ENCODE measurements around the gene GPC2.

GPC2 gene

GRCh38 chr7:100166317-100166940 lies 10.8 kb downstream of the GPC2 start:
- TF ChIP-seq, protein P1, sequence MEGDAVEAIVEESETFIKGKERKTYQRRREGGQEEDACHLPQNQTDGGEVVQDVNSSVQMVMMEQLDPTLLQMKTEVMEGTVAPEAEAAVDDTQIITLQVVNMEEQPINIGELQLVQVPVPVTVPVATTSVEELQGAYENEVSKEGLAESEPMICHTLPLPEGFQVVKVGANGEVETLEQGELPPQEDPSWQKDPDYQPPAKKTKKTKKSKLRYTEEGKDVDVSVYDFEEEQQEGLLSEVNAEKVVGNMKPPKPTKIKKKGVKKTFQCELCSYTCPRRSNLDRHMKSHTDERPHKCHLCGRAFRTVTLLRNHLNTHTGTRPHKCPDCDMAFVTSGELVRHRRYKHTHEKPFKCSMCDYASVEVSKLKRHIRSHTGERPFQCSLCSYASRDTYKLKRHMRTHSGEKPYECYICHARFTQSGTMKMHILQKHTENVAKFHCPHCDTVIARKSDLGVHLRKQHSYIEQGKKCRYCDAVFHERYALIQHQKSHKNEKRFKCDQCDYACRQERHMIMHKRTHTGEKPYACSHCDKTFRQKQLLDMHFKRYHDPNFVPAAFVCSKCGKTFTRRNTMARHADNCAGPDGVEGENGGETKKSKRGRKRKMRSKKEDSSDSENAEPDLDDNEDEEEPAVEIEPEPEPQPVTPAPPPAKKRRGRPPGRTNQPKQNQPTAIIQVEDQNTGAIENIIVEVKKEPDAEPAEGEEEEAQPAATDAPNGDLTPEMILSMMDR (IDR thresholded peaks at IDR 0.05; ENCODE audit: low read depth, low read length, missing control alignments): no peak
- DNase-seq (ENCODE audit: extremely low read depth, low read depth): no peak
- no peak overlapping the region for H3K4me3 ChIP-seq (replicated peaks; ENCODE audit: low read depth, low read length)

- no peak overlapping the region for H3K4me3 ChIP-seq (replicated peaks; ENCODE audit: low read depth, low read length)
- no peak for DNase-seq (ENCODE audit: extremely low read depth, low read depth)
- TF ChIP-seq, protein P1 (IDR thresholded peaks at IDR 0.05; ENCODE audit: low read depth, low read length, missing control alignments): no peak
These were observed 13.3 kb downstream of the GPC2 start for GRCh38 chr7:100163871-100164270.

DNA sequence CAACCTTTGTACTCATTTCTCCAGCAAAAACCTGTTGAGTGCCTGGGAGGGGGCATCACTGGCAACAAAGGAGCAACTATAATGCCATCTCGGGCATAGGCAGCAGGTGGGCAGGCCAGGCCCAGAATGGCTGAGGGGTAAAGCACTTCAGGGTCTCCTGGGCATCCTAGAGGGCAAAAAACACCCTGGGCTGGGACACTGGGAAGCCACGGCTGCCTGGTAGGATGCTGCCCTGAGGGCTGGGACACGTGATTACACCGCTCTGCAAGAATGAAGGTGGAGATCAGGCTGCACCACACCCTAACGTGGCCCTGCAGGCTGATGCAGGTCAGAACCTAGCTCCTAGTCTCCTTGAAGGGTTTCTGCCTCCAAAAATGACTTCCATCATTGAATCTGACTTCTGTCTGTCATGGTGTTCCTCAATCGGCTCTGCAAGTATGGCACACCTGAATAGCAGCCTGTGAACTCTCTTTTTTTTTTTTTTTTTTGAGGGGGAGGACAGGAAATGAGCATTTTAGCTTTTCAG lies 14.1 kb downstream of the GPC2 start:
- DNase-seq (ENCODE audit: extremely low read depth, low read depth): no peak
- H3K4me3 ChIP-seq (replicated peaks; ENCODE audit: low read depth, low read length): no peak overlapping the region
- TF ChIP-seq, protein P1 (IDR thresholded peaks at IDR 0.05; ENCODE audit: low read depth, low read length, missing control alignments): no peak

GRCh38 chr7:100160067-100160466 lies 17.1 kb downstream of the GPC2 start:
- TF ChIP-seq, protein P1 (IDR thresholded peaks at IDR 0.05; ENCODE audit: low read depth, low read length, missing control alignments): no peak
- DNase-seq (ENCODE audit: extremely low read depth, low read depth): no peak
- no peak overlapping the region for H3K4me3 ChIP-seq (replicated peaks; ENCODE audit: low read depth, low read length)

- TF ChIP-seq, protein P1 (IDR thresholded peaks at IDR 0.05; ENCODE audit: low read depth, low read length, missing control alignments): no peak
- H3K4me3 ChIP-seq (replicated peaks; ENCODE audit: low read depth, low read length): peak overlapping the region; percentile 76
- no peak for DNase-seq (ENCODE audit: extremely low read depth, low read depth)
These were observed 18.0 kb downstream of the GPC2 start for GRCh38 chr7:100159099-100159623.

- no peak for DNase-seq (ENCODE audit: extremely low read depth, low read depth)
- H3K4me3 ChIP-seq (replicated peaks; ENCODE audit: low read depth, low read length): peak within 1 kb of the TSS; percentile 76
- TF ChIP-seq, protein P1 (IDR thresholded peaks at IDR 0.05; ENCODE audit: low read depth, low read length, missing control alignments): no peak
These were observed 18.7 kb downstream of the GPC2 start, which contains the start of gene TRAPPC14 for GRCh38 chr7:100158229-100159098. Gene TRAPPC14 (minus strand): TSS chr7:100158723. CDS start chr7:100158499, 224 bp downstream.
